Measurements from ENCODE around the gene SHB.

The SHB gene

GRCh38 chr9:37942621-37943344, 126.2 kb downstream of the SHB start:
- in situ Hi-C loops (cut with MboI; ENCODE audit: low sequenced_read_pairs) = no loop called here

GRCh38 chr9:37941253-37941652, 127.8 kb downstream of the SHB start:
- in situ Hi-C loops (cut with MboI; ENCODE audit: low sequenced_read_pairs) = no loop called here

DNA sequence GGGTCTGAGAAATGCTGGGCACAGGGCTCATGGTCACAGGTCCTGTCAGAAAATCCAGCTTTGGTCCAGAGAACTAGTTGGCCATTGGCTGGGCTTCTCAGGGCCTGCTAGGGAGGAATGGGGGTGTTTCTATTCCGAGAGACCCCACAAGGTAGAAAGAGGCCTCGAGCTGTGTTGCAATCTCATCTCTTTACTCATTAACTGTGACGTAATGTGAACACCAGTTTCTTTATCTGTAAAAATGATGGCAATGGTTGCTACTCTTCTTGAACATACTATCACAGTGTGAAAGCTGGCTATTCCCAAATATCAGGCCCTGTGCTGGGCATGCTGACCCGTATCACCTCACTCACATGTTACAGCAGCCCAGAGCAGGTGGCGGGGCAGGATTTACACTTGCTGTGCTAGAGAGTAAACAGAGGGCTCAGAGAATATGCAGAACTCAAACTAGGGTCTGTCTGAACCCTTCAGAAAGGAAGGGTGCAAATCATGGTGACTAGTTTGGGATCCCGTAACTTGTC, 129.4 kb downstream of the SHB start:
- in situ Hi-C loops (cut with MboI; ENCODE audit: low sequenced_read_pairs) = no loop called here

DNA sequence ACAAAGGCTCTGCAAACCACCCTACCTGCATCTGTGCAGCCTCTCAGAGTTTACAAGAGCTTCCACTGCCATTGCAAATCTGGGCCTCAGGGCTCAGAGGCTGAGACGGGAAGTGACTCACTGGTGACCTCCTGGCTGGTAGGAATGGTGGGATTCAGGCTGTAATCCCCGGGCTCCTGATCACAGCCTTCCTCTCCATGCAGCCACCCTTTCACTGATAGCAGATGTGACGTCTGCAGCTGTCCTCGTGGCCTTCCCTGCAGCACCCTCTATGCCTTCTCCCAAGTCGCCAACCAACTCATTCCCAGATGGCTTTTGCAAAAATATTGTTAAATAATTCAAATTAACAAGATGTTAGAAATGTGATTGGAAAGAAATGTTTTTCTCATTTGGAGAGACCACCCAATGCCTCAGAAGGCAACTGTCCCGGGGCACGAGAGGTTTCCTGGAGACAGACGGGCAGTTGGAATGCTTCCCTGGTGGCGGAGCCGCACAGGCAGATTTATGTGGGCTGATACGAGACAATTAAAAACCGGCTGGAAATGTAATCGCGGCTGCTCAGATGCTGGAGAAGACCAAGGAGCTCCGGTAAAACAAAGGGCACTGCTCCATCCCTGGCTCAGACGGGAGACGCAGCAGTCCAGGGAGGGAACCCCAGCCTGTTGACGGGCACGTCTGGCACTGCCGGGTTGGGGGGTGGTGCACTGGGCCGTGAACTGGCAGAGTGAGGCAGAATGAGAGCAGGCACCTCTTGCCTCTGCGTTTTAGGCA, 130.7 kb downstream of the SHB start:
- in situ Hi-C loops (cut with MboI; ENCODE audit: low sequenced_read_pairs) = no loop called here

DNA sequence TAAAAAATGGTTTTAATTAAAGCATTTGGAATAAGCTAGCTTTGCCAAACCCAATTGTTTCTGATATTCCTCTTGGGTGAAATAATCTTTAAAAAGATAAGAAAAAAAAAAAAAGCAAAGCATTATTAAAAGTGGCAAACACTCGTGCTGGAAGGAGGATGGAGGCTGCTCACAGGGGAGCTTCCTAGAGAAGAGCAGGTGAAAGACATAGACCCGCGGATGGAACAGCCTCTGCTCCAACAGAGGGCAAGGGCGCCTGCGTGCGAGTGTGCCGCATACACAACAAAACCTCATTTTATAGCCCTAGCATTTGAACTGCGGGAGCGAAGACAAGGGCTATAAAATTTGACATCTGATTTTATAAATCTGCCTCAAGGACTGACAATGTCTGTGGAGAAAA, 131.7 kb downstream of the SHB start:
- in situ Hi-C loops (cut with MboI; ENCODE audit: low sequenced_read_pairs) = no loop called here

GRCh38 chr9:37936965-37937364, 132.1 kb downstream of the SHB start:
- in situ Hi-C loops (cut with MboI; ENCODE audit: low sequenced_read_pairs) = no loop called here

GRCh38 chr9:37936376-37936775, 132.7 kb downstream of the SHB start:
- in situ Hi-C loops (cut with MboI; ENCODE audit: low sequenced_read_pairs) = no loop called here

- in situ Hi-C loops (cut with MboI; ENCODE audit: low sequenced_read_pairs) = no loop called here
These were observed 133.9 kb downstream of the SHB start for GRCh38 chr9:37935096-37935495.

GRCh38 chr9:37931592-37931991, 137.4 kb downstream of the SHB start:
- in situ Hi-C loops (cut with MboI; ENCODE audit: low sequenced_read_pairs) = no loop called here

DNA sequence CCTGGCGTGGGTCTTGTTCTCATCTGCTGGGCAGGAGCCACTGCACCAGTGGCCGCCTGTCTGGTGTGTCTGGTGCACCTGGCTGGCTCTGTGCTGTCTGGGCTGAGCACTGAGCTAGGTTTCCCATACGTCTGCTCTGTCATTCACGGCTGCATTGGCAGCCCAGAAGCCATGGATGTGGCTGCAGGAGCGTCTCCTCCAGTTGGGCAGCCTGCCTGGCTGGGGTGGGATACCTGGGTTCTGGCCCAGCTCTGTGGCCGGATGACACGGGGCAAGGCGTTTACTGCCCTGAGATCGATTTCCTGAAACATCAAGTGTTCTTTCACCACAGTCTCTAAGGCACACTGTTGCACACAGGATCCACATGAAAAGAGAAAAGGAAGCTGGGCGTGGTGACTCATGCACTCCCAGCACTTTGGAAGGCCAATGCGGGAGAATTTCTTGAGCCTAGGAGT, 139.6 kb downstream of the SHB start:
- in situ Hi-C loops (cut with MboI; ENCODE audit: low sequenced_read_pairs) = loop anchor here (10.0 kb wide), 1 partner anchor 65 kb away; no protein-coding TSS in a partner anchor

DNA sequence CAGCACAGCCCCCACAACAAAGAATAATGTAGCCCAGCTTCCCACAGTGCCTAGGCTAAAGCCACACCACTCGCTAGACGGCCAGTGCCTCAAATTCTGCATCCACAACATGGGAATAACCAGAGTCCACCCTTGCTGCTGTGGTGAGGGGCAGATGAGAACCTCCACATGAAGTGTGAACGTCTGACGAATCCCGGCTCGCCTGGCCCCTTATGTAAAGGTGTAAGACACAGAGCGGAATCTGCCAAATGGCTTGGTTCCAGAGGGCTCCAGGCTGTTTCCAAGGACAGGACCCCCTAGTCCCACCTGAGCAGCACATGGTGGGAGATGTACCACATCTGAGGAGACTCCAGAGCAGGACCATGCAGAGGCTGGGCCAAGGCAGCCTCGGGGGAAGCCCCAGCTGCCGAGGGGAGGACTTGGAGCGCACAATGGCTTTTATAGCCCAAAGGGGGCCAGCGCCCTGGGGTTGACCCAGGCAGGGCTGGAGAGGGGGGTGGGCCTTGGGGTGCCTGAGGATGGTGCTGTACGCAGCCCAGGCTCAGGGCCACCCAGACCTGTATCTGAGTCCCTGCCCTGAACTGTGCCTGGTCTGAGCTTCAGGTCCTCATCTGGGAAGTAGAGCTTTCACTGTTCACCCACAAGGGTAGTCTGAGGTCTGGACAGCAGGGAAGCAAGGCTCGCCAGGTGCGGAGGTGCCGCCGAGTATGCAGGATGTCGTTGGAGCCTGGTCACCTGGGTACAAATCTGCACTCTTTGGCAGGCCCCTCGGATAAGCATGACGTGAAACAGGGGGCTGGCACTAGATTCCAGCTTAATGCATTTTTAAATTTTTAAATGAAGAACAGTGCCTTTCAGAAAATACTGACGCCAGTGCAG, 140.2 kb downstream of the SHB start:
- in situ Hi-C loops (cut with MboI; ENCODE audit: low sequenced_read_pairs) = loop anchor here (10.0 kb wide), 1 partner anchor 66 kb away; no protein-coding TSS in a partner anchor

DNA sequence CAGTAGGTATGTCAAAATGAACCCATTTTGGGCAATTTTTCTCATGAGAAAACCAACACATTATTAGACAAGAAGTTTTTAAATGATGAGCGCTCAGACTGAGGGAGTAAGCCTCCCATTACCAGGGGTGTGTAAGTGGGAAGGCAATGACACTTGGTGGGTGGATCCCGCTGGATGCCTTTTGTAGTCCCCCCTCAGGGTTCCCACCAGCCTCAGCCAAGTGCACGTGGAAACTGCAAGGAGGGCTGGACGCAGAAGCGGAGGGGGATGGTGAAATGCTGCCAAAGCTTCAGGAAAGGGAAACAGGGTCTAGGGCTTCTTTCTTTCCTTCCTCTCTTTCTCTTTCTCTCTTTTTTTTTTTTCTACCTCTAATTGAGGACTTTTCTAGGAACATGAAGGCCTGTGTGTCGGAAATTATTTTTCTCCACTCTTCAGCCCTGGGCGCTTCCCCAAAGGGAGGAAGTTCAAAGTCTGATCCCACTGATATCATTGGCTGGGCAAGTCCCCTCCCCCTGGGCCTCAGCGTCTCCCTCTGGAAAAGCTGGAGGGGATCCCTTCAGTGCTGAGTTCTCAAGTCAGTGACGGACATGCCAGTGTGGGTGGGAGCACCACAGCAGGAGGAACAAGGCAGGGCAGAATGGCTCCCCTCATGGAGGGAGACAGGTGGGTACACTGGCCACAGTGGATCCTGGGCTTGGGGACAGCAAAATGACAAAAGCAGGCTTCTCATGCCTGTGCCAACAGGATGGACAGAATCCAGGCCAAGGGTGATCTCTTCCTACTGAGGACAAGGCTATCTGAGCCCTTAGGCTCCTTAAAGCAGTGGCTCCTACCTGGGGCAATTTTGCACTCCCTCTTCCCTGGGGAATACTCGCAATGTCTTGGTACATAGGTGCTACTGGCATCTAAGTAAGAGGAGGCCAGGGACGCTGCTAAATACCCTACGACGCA, 141.2 kb downstream of the SHB start:
- in situ Hi-C loops (cut with MboI; ENCODE audit: low sequenced_read_pairs) = loop anchor here (10.0 kb wide), 1 partner anchor 67 kb away; no protein-coding TSS in a partner anchor

DNA sequence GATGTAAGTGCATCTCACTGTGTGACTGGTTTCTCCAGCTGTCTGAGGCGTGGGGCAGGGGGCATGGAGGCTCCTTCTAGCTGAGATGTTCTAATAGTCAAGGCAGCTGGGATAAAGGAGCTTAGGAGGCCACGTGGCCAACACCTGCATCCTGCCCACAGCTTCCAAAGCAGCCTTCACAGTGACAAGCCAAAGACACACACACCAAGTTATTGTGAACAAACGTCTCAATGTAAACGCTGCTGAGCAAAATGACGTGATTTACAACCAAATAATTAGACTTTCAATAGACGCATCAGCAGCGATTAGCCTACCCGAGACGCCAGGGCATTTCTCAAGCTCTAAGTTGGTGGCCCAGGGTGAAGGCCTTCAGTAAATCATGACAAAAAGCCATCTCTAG, 141.9 kb downstream of the SHB start:
- in situ Hi-C loops (cut with MboI; ENCODE audit: low sequenced_read_pairs) = loop anchor here (10.0 kb wide), 1 partner anchor 68 kb away; no protein-coding TSS in a partner anchor

- in situ Hi-C loops (cut with MboI; ENCODE audit: low sequenced_read_pairs) = loop anchor here (10.0 kb wide), 1 partner anchor 68 kb away; no protein-coding TSS in a partner anchor
These were observed 142.3 kb downstream of the SHB start for GRCh38 chr9:37926737-37927118.

GRCh38 chr9:37925786-37926736, 143.0 kb downstream of the SHB start:
- in situ Hi-C loops (cut with MboI; ENCODE audit: low sequenced_read_pairs) = loop anchor here (10.0 kb wide), 1 partner anchor 69 kb away; no protein-coding TSS in a partner anchor

GRCh38 chr9:37925006-37925405, 144.0 kb downstream of the SHB start:
- in situ Hi-C loops (cut with MboI; ENCODE audit: low sequenced_read_pairs) = loop anchor here (10.0 kb wide), 1 partner anchor 70 kb away; no protein-coding TSS in a partner anchor

- in situ Hi-C loops (cut with MboI; ENCODE audit: low sequenced_read_pairs) = loop anchor here (10.0 to 25.0 kb wide), 2 partner anchors 70 to 238 kb away; no protein-coding TSS in a partner anchor
These were observed 144.5 kb downstream of the SHB start for GRCh38 chr9:37924538-37924937.

DNA sequence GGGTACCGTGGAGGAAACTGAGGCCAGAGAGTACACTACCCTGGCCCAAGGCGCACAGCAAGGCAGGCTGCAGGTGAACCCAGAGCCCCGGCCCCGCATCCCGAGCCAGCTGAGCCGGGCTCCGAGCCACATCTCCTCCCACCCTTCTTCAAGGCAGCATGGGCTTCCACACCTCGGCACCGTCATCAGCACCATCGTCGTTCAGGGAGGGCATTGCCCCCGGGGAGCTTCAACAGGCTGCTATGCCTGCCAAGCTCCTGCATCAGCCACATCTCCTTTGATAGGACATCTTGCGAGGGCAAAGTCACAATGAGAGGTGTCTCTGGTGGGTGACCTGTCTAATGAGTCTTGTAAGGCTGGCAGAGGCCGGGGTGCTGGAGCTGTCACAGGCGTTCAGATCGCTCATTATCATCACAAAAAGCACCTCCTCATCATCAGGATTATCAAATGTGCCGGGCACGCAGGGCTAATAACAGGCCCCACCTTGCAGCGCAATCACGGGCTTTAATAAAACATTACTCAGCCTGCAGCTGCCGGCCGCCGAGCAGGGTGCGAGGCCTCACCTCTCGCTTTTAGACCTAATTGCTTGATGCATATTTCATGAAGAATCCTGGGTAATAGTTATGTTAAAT, 145.1 kb downstream of the SHB start:
- in situ Hi-C loops (cut with MboI; ENCODE audit: low sequenced_read_pairs) = loop anchor here (10.0 to 25.0 kb wide), 2 partner anchors 71 to 238 kb away; no protein-coding TSS in a partner anchor

All from HL-60/S4 (cell line).